ENCODE measurements around the gene KDM4B.

KDM4B gene

GRCh38 chr19:5072115-5072514 lies 103.2 kb downstream of the KDM4B start:
- DNase-seq (ENCODE audit: low spot score), result no peak

DNA sequence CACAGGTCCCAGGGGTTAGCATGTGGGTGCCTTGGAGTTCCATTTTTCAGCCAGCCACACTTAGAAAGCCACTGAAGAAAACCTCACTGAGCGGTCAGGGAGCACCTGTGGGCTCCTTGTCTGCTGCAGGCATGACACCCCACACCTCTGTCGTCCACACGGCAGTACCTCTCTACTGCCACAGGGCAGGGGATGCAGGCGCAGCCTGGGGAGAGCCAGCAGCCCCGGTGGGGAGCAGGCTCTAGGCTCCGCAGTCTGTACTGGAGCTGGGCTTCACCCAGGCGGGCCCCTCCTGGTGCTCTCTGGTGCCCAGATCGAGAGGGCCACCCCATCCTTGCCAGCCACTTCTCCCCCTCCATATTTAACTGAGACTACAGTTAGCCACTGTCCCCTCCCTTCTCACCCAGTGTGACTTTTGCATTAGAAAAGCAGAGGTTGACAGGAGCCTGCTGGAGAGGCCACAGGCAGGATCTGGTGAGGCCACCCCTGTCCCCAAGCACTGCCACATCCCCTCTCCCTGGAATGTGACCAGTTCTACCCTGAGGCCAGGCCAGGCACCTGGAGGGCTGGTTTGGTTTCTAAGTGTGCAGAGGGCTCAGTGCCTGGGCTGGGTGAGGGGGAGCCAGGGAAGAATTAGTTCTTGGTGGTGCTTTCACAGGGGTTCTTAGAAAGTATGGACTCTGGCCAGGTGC lies 104.4 kb downstream of the KDM4B start:
- DNase-seq (ENCODE audit: low spot score), result no peak

GRCh38 chr19:5074407-5074806 lies 105.5 kb downstream of the KDM4B start:
- no peak for DNase-seq (ENCODE audit: low spot score)

- no peak for DNase-seq (ENCODE audit: low spot score)
Observed at GRCh38 chr19:5074830-5075394, 106.0 kb downstream of the KDM4B start.

DNA sequence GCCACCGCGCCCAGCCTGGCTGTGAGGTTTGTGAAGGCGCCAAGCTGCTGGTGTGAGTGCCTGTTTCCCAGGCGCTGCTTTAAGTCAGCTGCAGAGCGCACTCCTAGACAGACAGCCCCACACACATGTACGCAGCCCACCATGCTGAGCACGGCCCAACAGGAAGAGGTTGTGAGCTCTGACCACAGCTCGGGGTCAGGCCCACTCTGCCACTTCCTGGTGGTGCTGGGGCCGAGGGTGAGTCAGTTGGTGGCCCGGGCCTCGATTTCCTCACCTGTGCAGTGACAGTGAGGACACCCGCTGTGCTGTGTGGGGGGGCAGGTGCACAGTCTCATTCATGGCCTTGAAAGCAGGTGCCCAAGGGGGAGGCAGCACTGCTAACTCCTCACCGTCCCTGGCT lies 106.7 kb downstream of the KDM4B start:
- no peak for DNase-seq (ENCODE audit: low spot score)

- no peak for DNase-seq (ENCODE audit: low spot score)
Observed at GRCh38 chr19:5076440-5077208, 107.7 kb downstream of the KDM4B start.

DNA sequence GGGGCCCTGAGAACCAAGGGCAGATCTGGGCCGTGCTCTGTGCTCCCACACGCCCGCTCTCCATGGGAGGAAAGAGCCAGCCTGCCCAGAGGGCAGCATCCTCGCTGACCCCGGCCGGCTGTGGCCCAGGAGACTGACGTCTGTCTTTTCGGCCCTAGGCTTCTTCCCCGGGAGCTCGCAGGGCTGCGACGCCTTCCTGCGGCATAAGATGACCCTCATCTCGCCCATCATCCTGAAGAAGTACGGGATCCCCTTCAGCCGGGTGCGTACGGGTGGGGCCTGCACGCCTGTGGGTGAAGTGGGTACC lies 108.2 kb downstream of the KDM4B start:
- no peak for DNase-seq (ENCODE audit: low spot score)

GRCh38 chr19:5078182-5078581 lies 109.3 kb downstream of the KDM4B start:
- DNase-seq (ENCODE audit: low spot score), result no peak

GRCh38 chr19:5078666-5079065 lies 109.8 kb downstream of the KDM4B start:
- no peak for DNase-seq (ENCODE audit: low spot score)

DNA sequence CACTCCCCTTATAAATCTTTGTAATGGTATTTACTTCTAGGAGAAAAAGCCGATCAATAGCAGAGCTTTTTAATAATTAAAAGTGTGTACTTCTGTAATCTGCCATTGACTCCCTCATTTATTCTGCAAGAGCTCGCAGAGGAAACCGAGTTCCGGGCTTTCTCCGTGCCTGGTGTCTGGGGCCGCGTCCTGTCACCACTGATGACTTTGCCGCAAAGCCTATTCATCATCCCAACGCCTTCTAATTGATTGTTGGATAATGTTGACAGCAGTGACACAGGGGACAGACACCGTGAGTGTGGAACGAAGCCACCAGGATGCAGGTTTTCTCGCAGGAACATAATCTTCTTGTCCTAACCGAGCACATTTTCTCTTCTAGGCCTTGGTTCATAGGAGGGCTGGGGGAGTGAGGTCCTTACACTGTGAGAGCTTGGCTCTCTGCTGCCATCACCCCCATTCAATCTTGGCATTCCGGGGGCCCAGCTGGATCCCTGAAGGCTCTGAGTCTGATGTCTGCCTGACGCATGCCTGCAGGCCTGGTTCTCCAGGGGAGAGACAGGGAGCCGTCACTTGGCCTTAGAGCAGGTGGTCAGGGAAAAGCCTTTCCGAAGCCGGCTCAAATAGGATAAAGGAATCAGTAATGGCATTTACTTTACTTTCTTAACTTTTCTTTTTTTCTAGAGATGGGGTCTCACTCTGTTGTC lies 110.3 kb downstream of the KDM4B start:
- DNase-seq (ENCODE audit: low spot score), result no peak

- no peak for DNase-seq (ENCODE audit: low spot score)
Observed at GRCh38 chr19:5080030-5080654, 111.2 kb downstream of the KDM4B start.

GRCh38 chr19:5080809-5081208 lies 111.9 kb downstream of the KDM4B start:
- DNase-seq (ENCODE audit: low spot score), result no peak

DNA sequence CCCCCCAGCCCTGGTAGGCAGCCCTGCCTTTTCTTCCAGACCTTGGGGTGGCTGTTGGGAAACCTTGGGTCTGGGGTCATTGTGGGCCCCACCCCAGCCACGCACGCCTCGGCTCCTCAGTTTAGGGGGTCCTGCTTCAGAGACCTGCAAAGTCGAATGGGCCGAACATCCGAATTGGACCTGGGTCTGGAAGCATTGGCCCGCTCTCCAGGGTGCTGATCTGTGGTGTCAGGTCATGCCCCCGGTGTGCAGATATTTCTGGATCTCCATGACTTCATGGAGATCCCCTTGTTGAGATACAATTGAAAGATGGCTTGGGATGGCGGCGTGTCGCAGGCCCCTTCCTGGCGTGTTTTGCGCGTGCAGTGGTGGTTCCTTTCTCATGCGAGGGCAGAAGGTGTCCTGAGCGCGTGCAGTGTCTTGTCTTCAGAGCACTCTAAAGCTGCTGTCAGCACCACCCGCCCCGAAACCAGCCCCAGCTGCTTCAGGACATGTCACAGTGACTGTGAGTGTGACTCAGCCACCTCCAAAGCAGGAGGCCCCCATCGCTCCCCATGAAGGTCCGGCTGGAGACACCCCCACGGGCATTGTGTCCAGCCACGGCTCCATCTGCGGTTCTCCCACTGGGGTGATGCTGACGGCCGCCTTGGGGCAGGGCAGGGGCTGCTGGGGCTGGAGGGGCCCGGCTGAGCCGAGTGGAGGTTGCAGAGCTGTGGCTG lies 112.7 kb downstream of the KDM4B start:
- no peak for DNase-seq (ENCODE audit: low spot score)

DNA sequence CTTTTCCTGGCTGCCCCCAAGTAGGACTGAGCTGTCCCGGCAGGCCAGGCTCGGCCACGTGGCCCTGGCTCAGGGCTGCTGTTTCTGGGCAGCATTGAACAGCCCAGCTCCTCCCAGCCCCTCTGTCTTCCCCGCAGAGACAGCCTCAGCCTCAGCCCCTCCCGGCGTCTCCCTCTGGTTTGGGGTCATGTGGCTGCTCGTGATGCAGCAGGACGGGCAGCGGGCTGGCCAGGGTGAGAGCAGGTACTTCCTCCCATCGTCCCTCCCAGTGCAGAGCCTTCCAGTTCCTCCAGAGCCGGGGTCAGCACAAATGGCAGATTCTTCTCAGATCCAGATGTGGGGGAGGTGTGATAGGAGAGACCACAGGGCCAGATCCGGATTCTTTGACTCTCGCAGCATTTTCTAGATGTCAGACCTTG lies 114.6 kb downstream of the KDM4B start:
- no peak for DNase-seq (ENCODE audit: low spot score)

DNA sequence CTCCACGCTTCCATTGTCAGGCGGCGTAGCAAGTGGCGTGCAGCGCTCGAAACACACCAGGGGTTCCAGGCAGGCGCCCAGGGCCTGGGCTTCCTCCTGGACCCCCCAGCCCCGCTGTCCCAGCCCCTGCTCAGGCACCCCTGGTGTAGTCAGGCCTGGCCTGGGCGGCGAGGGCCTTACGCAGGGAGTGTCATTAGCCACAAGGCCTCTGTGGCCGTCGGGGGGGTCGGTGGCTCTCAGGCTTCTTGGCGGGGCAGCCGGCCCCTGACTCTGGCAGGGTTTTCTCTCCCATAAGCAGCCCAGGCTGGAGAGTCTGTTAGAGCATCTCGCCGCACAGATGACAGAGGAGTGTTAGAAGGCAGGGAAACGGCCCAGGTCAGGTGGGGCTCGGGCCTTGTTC lies 116.7 kb downstream of the KDM4B start:
- no peak for DNase-seq (ENCODE audit: low spot score)

DNA sequence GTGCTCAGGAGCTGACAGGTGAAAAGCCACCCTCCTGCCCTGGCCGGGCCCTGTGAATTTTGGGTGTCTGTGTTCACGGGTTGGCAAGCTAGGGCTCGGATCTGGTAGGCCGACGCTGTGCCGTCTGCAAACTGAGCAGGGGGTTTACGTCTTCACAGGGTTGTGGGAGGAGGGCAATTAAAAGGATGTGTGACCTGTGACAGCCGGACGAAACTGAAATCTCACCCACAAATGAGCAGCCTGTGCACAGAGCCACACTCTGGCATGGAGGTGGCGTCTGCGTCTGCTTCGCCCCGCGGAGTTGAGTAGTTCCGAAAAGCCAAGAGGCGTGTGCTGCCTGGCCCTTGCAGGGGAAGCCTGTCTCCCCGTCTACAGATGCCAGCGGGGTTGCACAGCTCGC lies 117.3 kb downstream of the KDM4B start:
- no peak for DNase-seq (ENCODE audit: low spot score)

GRCh38 chr19:5086725-5087439 lies 118.0 kb downstream of the KDM4B start:
- DNase-seq (ENCODE audit: low spot score), result no peak

GRCh38 chr19:5089283-5089682 lies 120.4 kb downstream of the KDM4B start:
- no peak for DNase-seq (ENCODE audit: low spot score)

DNA sequence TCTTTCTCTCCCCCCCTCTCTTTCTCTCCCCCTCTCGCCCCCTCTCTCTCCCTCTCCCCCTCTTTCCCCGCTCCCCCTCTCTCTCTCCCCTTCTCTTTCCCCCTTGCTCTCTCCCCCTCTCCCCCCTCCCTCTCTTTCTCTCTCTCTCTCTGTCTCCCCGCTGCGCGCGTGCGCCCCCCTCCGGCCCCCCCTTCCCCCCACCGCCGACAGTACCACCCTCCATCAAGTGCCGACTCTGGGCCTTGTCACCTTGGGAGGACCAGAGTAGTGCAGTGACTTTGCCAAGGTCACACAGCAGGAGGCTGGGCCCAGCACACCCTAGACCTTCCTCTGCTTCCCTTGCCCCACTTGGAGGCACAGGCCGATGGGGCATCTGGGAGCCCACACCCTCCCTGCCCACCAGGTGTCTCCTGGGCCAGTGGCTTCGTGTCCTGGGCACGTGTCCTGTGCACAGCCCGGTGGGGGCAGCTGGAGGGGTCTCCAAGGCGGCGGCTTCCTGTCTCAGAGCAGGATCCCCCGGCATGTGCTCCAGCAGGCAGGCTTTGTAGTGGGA lies 121.6 kb downstream of the KDM4B start:
- DNase-seq (ENCODE audit: low spot score), result no peak

DNA sequence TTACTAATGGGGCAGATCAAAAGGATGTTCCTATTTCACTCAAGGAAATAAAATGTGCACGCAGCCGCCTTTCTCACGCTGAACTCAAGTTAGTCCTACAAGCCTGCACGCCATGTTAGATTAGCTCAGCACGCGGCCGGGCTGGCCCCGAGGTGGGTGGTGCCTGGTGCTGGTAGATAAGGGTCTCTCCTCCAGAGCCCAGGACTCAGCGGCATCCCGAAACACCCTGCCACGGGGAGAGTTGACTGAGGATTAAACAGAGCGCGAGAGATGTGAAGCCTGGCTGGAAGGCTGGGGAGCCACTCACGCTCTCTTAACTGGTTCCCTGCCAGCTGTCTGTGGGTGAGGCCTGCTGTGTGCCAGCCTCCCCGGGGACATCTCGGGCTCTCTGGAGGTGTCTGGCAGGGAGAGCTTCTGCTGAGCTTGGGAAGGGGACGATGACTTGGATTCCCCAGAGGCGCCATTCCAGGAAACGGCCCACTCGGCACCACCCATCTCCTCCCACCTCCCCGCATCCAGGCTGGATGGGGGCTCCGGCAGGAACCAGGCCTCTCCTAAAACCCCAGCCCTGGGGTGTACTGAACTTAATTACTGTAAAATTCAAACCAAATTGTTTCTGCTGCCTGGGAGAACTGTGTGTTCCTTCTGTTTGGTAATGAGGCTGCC lies 122.2 kb downstream of the KDM4B start:
- DNase-seq (ENCODE audit: low spot score), result no peak

Data from HuH-7 (cell line).